Measurements from ENCODE around the gene NEK10. TPM values are rescaled to one million over a fixed set of nuclear protein-coding genes. Genes with fewer than 3 reads are reported as not detected.

NEK10 gene
- total RNA-seq, 6 experiments from 2014 or later: 5.2 to 9.5 (median 6.5) TPM

GRCh38 chr3:27094721-27095120 lies 274.5 kb downstream of the NEK10 start:
- no peak overlapping the region for H3K27ac Mint-ChIP-seq
- no peaks in the 10 kb centered on the region for H3K36me3 Mint-ChIP-seq (ENCODE audit: low read depth)

GRCh38 chr3:27093771-27094170 lies 275.4 kb downstream of the NEK10 start:
- Mint-ChIP-seq H3K9me3 (no peaks in the 10 kb centered on the region), H3K27me3 (ENCODE audit: insufficient read depth) (no peaks in the 10 kb centered on the region; the same call in 1 of the 2 replicates), H3K4me1 (ENCODE audit: low read depth) (peaks cover 9% of the 10 kb centered on the region; the same call in 1 of the 2 replicates), H3K36me3 (ENCODE audit: low read depth) (no peaks in the 10 kb centered on the region), H3K4me3 (no peak overlapping the region), H3K27ac (no peak overlapping the region)
- no peak for DNase-seq
- TF ChIP-seq, protein P1, sequence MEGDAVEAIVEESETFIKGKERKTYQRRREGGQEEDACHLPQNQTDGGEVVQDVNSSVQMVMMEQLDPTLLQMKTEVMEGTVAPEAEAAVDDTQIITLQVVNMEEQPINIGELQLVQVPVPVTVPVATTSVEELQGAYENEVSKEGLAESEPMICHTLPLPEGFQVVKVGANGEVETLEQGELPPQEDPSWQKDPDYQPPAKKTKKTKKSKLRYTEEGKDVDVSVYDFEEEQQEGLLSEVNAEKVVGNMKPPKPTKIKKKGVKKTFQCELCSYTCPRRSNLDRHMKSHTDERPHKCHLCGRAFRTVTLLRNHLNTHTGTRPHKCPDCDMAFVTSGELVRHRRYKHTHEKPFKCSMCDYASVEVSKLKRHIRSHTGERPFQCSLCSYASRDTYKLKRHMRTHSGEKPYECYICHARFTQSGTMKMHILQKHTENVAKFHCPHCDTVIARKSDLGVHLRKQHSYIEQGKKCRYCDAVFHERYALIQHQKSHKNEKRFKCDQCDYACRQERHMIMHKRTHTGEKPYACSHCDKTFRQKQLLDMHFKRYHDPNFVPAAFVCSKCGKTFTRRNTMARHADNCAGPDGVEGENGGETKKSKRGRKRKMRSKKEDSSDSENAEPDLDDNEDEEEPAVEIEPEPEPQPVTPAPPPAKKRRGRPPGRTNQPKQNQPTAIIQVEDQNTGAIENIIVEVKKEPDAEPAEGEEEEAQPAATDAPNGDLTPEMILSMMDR (IDR thresholded peaks at IDR 0.05): no peak

More at GRCh38 chr3:27094721-27095120, 274.5 kb downstream of the NEK10 start:
- Mint-ChIP-seq H3K4me1 (ENCODE audit: low read depth) (peaks cover 9% of the 10 kb centered on the region; the same call in 1 of the 2 replicates), H3K27me3 (ENCODE audit: insufficient read depth) (no peaks in the 10 kb centered on the region; the same call in 1 of the 2 replicates), H3K9me3 (no peaks in the 10 kb centered on the region), H3K4me3 (no peak overlapping the region)
- TF ChIP-seq, protein P1 (IDR thresholded peaks at IDR 0.05): no peak
- DNase-seq: no peak

DNA sequence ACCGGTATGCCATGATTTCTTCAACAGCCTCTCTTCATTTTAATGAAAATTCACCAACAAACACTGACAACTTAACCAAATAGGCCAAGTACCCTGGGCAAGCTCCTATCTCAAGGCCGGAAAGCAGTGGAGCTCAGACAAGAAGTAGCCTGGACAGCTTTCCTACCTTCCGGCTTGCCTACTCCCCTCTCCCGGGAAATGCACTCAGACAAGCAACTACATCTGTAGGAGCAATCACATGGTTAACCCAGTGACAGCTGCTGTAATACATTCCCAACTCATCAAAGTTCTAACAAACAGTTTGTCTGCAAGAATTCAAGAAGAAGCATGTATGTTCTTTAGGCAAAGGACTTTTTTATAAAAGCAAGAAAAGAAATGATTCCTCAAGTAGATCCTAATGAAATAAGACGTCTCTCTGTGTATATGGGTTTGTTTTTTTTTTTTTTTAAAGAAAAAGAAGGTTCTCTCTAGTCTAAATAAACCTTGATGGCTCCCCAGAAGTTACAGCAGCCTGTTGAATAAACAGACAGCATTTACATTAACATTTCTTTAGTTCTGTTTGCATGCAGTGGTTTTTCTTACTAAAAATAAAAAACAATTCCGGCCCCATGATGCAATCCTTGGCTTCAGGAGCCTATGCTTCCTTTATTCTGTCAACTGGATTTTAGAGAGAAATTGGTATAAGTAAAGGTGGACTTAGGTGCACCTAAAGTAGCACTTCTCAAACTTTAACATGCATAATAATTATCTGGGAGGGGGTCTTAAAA lies 278.7 kb downstream of the NEK10 start:
- TF ChIP-seq, protein P1 (IDR thresholded peaks at IDR 0.05): no peak
- H3K4me3 Mint-ChIP-seq: no peak overlapping the region
- peaks cover 9% of the 10 kb centered on the region; the same call in 1 of the 2 replicates for H3K4me1 Mint-ChIP-seq (ENCODE audit: low read depth)
- no peaks in the 10 kb centered on the region for H3K9me3 Mint-ChIP-seq
- H3K27ac Mint-ChIP-seq: no peak overlapping the region
- no peaks in the 10 kb centered on the region for H3K36me3 Mint-ChIP-seq (ENCODE audit: low read depth)
- no peak for DNase-seq
- H3K27me3 Mint-ChIP-seq (ENCODE audit: insufficient read depth): peaks cover 3% of the 10 kb centered on the region

GRCh38 chr3:27089645-27090044 lies 279.5 kb downstream of the NEK10 start:
- H3K36me3 Mint-ChIP-seq (ENCODE audit: low read depth): no peaks in the 10 kb centered on the region
- H3K27ac Mint-ChIP-seq: no peak overlapping the region

DNA sequence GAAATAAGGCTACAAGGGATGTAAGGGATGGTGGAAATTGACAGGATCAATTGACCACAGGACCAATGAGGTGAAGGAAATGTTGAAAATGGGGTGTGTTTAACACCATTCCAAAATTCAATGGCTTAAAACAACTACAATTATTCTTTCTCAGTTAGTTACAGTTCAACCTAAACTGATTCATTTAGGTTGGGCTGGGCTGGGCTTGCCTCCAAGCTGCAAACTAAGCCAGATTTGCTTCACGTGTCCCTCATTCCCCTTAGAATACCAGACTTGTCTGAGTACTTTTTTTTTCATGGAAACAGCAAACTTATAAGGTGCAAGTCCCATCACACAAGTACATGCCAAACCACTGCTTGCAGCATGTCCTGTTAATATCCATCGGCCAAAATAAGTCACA lies 280.1 kb downstream of the NEK10 start:
- Mint-ChIP-seq H3K4me3 (no peak overlapping the region), H3K9me3 (no peaks in the 10 kb centered on the region), H3K4me1 (ENCODE audit: low read depth) (peaks cover 9% of the 10 kb centered on the region; the same call in 1 of the 2 replicates), H3K27ac (no peak overlapping the region), H3K27me3 (ENCODE audit: insufficient read depth) (peaks cover 4% of the 10 kb centered on the region), H3K36me3 (ENCODE audit: low read depth) (no peaks in the 10 kb centered on the region)
- TF ChIP-seq, protein P1 (IDR thresholded peaks at IDR 0.05): no peak
- DNase-seq: no peak

More at GRCh38 chr3:27089645-27090044, 279.5 kb downstream of the NEK10 start:
- Mint-ChIP-seq H3K4me1 (ENCODE audit: low read depth) (peaks cover 9% of the 10 kb centered on the region; the same call in 1 of the 2 replicates), H3K4me3 (no peak overlapping the region), H3K27me3 (ENCODE audit: insufficient read depth) (peaks cover 4% of the 10 kb centered on the region), H3K9me3 (no peaks in the 10 kb centered on the region)
- TF ChIP-seq, protein P1 (IDR thresholded peaks at IDR 0.05): no peak
- no peak for DNase-seq
